GM18858 (cell line): ENCODE results near the gene DEPDC7.
"Not testable (repeated sequence)": the region's sequence is repeated elsewhere in the genome, so short reads cannot be mapped to it uniquely, and the experiment has no call there.

Source experiments
- ATAC-seq: cut with Tn5 transposase; IDR thresholded peaks from one replicate; pipeline ENCODE4 v1.9.1; 2021; ENCODE audit not compliant: unreplicated experiment

Gene DEPDC7

DNA sequence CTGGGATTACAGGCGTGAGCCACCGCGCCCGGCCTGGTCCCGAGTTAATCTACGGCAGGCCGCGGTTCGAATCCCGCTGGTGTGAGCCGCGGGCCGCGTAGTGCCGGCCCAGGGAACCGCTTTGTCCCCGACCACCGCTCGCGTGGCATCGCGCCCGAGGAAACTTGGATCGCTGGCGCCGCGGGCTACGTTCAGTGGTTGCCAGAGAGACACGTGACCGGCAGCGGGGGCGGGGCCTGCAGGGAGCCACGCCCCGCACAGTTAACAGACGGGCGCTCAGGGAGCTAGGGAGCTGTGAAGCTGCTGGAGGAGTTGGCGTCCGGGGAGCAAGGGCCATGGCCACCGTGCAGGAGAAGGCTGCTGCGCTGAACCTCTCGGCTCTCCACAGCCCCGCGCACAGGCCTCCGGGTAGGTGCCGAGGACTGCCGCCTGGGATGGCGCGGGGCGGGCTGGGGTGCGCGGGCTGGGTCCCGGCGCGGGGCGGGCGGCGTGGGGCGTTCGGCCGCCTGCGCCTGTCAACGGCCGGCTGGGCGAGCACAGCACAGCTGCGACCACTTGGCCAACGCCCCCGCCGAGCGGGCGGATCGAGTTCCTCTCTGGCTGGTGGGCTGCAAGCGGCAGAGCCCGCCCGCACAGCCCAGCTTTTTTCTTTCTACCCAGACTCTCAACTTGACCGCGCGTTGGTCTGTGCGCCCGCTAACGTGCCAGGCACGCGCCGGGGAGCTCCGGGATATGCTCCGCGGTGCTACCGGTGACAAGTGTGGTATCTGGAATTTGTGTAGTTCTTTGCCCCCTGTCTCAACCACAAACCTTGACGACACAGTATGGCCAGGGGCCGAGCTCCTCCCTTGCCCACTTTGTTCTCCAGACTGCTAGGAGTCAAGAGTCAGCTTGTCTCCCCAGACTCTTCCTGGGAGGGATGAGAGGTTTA, at the start of gene DEPDC7:
Gene DEPDC7 (plus strand): TSS at position 258 of the 931 bp plus-strand sequence. CDS start 78 bp downstream, at position 336.
- ATAC-seq, result peak; percentile 31

DNA sequence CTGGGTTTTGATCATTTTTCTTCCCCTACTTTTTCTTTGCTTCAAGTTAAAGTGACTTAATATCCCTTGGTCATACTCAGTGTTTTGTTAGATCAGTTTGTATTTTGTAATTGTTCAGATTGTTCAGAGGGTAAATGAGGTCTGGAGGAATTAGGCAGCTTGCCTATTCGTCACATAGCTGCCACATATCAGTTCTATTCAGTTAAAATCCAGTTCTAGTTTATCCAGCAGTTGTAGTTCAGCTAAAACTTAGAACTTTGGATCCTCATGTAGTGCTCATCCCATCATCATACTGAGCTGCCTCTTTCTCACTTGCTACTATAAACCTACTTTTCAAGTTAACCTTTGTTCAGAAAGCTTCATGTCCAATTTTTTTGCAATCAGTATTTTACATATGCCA, 47.1 kb upstream of the DEPDC7 start:
- no peak for ATAC-seq

DNA sequence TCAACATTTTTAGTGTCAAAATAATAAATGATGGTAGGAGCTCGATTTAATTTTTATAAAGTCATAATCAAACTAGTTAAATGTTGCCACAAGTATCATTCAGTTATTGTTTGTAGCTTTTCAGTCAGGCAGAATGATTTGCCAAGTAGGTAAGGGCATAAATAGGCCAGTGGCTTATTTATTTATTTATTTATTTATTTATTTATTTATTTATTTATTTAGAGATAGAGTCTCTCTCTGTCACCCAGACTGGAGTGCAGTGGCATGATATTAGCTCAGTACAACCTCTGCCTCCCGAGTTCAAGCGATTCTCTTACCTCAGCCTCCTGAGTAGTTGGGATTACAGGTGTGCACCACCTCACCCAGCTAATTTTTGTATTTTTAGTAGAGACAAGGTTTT, 43.4 kb upstream of the DEPDC7 start:
- ATAC-seq, result not testable (repeated sequence)

DNA sequence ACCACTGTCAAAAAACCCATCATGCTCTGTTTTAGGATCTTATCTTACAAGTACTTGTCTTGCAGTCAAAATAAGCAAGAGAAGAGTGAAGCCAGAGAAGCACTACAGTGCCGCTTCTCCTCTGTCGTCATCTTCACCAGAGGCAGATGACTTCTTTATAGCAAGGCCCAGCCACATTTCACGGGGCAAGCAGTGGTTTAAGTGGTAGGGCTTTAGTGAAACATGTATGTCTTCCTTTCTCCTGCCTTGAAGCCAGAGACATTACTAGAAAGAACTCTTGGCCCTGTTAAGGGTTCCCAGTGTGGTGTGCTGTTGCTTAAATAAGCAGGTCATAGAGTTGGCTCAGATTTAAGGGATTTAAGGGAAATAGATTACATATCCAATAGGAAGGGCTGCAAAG, 42.9 kb upstream of the DEPDC7 start:
- no peak for ATAC-seq

DNA sequence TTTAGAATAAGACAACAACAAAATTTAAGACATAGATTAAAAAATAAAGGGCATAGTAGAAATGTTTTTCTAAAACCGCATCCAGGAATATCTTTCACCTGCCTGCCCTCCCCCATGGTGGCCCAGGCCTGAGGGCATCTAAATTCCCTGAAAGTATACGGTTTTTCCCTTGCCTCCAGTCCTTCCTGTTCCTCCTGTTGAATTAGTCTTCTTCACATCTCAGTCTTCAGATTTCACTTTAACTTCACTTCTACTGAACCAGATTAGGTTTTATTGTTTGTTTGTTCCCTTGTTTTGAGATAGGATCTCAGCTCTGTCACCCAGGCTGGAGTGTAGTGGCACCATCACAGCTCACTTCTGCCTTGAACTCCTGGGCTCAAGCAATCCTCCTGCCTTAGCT, 33.1 kb upstream of the DEPDC7 start:
- ATAC-seq, result no peak

DNA sequence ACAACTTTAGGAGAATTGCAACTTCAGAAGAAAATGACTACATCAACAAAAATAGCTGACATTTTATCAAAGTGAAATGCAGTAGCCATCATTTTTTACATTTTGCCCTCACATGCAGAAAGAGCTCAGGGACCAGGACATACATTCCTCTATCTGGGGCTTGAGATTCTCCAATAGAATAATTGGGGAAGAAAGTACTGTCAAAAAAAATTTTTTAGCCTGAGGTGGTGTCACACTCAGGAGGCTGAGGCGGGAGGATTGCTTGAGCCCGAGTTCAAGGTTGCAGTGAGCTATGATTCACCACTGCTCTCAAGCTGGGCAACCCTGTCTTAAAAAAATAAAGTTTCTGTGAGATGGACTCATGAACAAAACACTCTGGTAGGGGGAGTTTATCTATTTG, 32.2 kb upstream of the DEPDC7 start:
- no peak for ATAC-seq

DNA sequence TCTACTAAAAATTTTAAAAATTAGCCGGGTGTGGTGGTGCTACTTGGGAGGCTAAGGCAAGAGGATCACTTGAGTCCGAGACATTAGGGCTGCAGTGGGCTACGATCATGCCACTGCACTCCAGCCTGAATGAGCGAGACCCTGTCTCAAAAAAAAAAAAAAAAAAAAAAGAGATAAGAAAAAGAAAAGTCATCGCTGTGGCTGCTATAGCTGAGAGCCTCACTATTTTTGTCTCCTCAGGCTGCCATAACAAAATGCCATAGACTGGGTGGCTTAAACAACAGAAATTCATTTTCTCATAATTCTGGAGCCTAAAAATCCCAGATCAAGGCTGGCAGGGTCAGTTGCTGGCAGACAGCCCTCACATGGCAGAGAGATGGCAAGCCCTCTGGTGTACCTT, 30.1 kb upstream of the DEPDC7 start:
- ATAC-seq, result no peak

DNA sequence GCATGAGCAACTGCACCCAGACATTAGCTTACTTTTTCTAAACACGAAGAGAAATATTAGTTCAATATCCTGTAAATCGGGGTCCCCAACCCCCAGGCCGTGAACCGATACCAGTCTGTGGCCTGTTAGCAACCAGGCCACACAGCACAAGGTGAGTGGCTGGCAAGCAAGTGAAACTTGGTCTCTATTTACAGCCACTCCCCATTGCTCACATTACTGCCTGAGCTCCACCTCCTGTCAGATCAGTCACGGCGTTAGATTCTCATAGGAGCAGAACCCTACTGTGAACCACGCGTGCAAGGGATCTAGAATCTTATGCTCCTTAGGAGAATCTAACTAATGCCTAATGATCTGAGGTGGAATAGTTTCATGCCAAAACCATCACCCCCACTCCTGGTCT, 27.8 kb upstream of the DEPDC7 start:
- no peak for ATAC-seq

DNA sequence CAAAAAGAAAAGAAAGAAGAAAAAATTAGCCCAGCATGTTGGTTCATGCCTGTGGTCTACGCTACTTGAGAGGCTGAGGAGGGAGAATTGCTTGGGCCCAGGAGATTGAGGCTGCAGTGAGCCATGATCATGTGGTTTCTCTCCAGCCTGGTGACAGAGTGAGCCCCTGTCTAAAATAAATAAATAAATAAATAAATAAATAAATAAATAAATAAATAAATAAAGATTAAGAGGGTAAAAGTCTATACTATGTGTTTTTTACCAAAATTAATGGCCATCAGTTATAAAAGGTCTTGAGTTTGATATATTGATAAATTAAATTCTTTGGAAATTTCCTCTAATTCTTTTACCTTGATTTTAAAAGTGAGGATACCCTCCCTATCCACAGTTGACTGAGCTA, 25.2 kb upstream of the DEPDC7 start:
- no peak for ATAC-seq

DNA sequence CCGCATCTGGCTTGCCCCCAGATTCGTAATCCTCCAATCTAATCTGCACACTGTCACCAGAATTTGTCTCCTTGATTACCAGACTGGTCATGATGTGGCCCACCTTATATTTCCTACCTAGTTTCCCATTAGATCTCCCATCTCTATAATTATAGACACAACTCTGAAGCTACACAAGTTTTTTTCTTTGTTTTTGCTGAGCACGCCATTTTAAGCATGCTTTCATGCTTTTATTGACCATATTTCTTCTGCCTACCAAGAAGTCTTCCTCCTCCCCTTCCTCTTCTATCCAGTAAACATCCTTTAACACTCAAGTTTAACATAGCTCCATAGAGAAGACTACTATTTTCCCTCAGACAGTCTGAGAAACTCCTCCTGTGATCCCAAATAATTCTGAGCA, 24.3 kb upstream of the DEPDC7 start:
- no peak for ATAC-seq

DNA sequence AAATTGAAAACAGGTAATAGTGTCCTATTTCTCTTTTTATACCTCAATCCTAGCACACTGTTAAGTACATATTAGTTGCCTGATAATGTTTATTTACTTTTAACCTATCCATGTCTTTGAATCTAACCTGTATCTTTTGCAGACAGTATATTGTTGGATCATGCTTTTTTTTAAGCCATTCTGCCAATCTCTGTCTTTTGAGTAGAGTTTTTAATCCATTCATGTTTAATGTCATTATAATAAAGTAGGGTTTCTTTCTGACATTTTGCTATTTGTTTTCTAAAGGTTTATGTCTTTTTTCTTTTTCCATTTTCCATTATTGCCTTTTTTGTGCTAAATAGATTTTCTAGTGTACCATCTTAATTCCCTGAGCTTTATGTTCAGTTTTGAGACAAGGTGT, 23.8 kb upstream of the DEPDC7 start:
- no peak for ATAC-seq

DNA sequence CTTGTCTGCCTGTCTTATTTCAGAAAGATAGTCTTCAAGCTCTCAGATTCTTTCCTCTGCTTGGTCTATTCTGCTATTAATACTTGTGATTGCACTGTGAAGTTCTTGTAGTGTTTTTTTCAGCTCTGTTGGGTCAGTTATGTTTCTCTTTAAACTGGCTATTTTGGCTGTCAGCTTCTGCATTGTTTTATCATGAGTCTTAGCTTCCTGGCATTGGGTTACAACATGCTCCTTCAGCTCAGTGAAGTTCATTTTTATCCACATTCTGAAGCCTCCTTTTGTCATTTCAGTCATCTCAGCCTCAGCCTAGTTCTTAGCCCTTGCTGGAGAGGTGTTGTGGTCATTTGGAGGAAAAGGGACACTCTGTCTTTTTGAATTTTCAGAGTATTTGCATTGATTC, 15.5 kb upstream of the DEPDC7 start:
- ATAC-seq, result no peak

DNA sequence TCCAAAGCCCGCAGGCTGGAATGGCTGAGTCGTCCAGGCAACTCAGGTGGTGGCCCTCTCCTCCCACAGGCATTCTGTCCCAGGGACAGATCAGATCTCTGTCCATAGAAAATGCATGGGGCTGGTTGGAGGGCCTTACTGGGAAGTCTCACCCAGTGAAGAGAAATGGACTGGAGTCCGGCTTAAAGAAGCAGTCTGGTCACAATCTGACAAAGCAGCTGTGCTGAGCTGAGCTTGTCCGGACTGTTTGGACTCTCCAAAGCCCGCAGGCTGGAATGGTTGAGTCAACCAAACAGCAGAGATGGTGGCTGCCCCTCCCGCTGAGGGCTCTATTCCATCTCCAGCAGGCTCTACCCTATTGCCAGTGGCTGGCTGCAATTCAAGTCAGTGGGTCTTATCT, 14.4 kb upstream of the DEPDC7 start:
- no peak for ATAC-seq

DNA sequence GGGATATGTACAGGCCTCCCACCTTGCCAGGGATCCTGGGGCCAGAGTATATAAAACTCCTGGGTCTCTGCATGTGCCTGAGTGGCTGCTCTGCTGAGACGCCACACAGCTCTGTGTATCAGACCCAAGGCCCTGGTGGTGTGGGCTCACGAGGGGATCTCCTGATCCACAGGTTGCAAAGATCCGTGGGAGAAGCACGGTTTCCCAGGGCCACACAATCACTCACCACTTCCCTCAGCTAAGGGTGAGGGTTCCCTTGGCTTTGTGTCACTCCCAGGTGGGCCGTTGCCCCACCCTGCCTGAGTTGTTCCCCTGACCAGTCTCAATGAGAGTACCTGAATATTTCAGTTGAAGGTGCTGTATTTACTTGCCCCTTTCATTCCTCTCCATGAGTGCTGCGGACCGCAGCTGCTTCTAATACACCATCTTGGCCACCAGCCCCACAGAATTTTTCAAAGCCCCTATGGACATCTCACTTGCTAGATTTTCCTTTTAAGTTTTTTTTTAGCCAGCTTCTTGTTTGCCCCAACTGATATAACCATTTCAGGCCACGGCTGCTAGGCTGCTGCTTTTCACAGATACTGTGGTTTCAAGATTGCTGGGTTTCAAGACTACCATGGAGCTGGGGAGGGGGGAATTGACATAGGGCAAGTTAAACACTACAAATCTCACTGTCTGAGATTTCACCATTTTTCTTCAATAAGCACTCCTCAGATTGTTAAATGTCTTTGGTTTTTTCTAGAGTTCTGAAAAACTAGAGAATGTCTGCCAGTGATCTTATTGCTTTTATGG, 13.7 kb upstream of the DEPDC7 start:
- no peak for ATAC-seq

DNA sequence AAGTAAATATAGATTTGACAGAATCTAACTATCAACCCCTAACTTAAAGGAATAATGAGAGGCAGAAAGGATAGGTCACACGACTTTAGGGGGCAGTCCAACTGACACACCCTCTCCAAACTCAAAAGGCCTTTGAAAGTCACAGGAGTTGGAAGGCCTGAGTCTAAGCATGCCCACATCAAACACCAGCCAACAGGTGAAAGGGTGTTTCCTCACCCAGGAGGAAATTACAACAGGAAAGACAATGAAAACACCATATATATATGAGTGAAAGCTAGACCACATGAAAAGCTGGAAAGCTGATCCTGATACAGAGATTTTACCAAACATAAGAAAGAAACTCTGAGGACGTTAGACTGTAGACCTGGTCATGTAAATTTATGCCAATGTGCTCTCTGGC, 10.5 kb upstream of the DEPDC7 start:
- ATAC-seq, result no peak

DNA sequence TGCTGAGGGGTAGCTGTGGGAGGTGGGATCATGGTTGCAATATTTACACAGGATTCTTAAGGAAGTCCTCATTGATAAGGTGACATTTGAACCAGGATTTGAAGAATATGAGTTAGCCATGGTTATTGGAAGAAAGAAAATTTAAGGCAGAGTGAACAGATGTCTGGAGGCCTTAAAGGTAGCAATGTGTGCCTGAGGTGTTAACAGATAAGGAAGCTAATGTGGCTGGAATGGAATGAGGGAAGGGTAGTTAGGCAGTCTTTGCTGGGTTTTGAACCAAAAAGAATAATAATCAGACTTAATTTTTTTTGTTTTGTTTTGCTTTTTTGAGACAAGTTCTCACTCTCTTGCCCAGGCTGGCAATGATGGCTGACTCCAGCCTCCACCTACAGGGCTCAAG, 9.7 kb upstream of the DEPDC7 start:
- ATAC-seq, result no peak

DNA sequence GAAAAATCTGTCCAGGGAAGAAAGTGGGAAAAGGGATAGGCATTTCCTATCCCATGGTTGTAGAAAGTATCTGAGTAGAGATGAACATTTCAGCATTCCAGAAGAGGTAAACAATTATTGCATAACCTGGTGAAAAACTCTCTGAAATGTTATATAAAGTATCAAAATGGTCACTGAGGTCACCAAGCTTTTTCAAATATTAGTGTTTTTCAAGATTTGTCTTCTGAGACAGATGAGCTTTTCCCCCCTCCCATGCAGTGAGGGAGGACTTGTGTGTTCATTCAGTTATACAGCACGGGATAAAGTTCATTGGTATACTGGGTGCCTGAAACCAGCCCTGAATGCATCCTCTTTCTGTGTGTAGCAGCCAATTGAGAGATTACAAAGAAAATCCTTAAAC, 1.9 kb upstream of the DEPDC7 start:
- no peak for ATAC-seq

DNA sequence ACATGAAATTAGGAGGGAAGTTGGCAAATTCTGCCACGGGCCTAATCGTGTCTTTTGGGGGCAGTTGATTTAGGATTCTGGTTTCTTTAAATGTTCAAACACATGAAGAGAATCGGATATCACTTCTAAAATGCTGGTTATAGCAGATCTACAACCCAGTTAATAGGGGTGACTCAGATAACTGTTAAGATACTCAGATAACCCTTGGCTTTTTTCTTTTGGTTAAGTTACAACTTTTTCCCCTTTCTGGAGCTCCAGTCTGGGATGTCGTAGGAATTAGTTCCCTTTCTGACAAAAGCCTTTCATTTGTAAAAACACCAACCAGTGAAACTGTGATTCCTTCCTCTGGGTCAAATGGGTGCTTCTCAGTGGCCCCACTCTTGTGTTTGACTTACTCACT, 976 bp downstream of the DEPDC7 start:
- no peak for ATAC-seq

DNA sequence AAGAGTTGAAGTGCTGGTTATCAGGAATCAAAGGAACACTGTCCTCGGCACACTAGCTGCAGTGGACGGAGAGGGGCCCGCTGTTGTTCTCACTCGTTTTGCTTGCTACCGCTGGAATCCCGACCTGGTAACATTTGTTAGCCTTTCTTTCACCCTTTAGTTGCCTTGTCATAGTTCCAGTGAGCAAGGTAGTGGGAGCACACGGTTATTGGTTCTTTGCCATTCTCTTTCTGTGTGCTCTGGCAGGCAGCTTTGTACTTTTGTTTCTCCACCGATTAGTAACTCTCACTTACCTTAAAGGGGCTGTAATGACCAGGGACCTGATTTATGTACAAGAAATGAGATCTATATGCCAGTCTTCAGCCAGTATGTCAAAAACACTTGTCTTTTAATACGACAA, 1.8 kb downstream of the DEPDC7 start:
- no peak for ATAC-seq

DNA sequence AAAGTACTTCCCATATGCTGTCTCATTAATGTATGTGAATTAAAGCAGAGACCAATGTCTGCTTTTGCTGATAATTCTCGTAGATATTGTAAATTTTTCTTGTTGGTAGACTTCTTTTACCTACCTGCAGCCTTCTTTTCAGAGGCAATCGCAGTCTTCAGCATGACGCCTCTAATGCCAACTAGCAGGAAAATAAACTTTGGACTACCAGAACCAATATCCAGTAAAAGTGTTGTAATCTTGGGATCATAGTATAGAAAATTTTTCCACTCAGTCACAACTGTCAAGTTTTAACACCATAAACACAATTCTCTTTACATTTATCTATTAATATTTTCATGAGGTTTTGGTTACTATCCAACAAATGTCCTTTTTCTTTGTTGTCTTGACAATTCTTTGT, 2.3 kb downstream of the DEPDC7 start:
- no peak for ATAC-seq

DNA sequence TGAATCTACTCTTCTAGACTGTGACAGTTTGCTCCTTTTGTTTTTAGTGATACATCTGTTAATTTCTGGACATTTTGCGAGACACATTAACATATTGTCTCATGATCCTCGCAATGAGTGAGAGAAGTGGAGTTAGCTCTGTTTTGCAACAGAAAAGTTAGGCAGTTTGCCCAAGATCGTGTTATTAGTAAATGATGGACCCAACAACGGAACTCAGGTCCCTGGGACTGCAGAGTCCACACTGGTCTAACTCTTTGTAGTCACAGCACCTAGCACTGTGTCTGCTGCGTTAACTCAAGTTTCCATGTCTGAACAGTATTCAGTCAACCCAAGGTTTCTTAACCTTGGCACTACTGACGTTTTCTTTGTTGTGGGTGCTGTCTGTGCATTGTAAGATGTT, 3.2 kb downstream of the DEPDC7 start:
- no peak for ATAC-seq

DNA sequence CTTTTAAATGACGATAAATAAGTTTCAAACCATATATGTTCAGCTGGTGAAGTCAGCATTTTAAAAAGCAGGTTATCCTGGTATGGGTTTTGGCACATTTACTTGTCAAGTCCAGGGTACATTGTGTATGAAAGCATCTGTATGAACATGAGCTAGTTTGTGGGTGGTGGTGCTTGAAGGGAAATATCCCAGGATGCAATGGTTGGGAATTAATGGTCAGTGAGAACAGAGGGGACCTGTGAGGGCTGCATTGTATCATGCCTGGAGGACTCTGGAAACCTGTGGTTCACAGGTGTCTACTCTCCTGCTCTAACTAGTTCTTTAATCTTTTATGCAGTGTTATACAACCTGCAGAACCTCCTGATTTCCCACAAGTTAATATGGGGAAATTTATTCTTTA, 5.8 kb downstream of the DEPDC7 start:
- no peak for ATAC-seq
